ENCODE results near the gene PLS3. TPM values are rescaled to one million over a fixed set of nuclear protein-coding genes. Genes with fewer than 3 reads are reported as not detected.

The PLS3 gene
- total and polyA plus RNA-seq, 2 donors (not counting 3 experiments of a cell fraction or from before 2014, with no cell fraction given): 120 to 329 TPM

DNA sequence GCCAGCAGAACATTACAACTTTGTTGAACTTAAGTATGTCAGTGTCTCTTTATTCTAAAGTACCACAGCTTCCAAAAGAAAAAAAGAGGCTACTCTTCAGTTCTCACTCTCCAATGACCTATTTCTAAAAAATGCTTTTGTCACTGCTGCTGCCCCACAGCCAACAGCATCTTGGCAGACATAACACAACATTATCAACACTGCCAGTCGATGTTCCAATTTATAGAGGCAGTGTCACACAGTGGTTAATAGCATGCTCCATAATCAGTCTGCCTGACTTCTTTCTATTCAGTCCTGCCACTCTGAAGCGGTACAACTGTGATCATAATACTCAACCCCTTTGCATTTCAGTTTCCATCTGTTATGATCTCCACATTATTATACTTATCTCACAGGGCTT is 69.2 kb downstream of the PLS3 start:
- Histone ChIP-seq H3K27me3 (ENCODE audit: control insufficient read depth in 2 of 2, insufficient read depth in 2 of 2, low read length in 2 of 2) (no peaks in the 10 kb centered on the region), H2AFZ (ENCODE audit: low read depth, low read length) (no peak overlapping the region), H3K79me2 (ENCODE audit: control insufficient read depth, insufficient read depth, low read length) (peaks cover 24% of the 10 kb centered on the region), H3K9ac (replicated peaks; ENCODE audit: extremely low read depth, insufficient read depth, low read length) (no peak overlapping the region), H3K9me3 (replicated peaks; ENCODE audit: control insufficient read depth, insufficient read depth, low read length) (no peaks in the 10 kb centered on the region), H3K4me3 (replicated peaks in 1 of 3; ENCODE audit: insufficient read depth in 1 of 3, low read depth in 1 of 3, low read length in 3 of 3) (no peak overlapping the region), H3K4me1 (ENCODE audit: control insufficient read depth, extremely low read depth, insufficient read depth, low read length) (no peaks in the 10 kb centered on the region), H3K36me3 (ENCODE audit: control insufficient read depth in 2 of 2, extremely low read depth in 1 of 2, insufficient read depth in 2 of 2, low read length in 2 of 2) (peaks cover 2 to 12% of the 10 kb centered on the region in 2 experiments), H4K20me1 (replicated peaks; ENCODE audit: control insufficient read depth, extremely low read depth, insufficient read depth, low read length) (no peaks in the 10 kb centered on the region), H3K4me2 (ENCODE audit: insufficient read depth, low read length) (no peak overlapping the region), H3K9me1 (replicated peaks; ENCODE audit: control insufficient read depth, extremely low read depth, insufficient read depth, low read length) (no peaks in the 10 kb centered on the region), H3K27ac (ENCODE audit: insufficient read depth, low read depth, low read length) (no peak overlapping the region)
- intact Hi-C loops (cut with micrococcal nuclease) (no loop called here), dilution Hi-C loops (cut with MboI; ENCODE audit: extremely low pct_ligation_motif_present, low sequenced_read_pairs) (no loop called here)
- TF ChIP-seq POLR2A (IDR thresholded peaks at IDR 0.05; ENCODE audit: low read depth, low read length): no peak
- TF ChIP-seq POLR2AphosphoS5 (IDR thresholded peaks at IDR 0.05; ENCODE audit: insufficient read depth, low read depth, low read length): no peak
- no peak for TF ChIP-seq MYC (IDR thresholded peaks at IDR 0.05; ENCODE audit: low read depth, low read length)
- no peak for TF ChIP-seq EZH2 (IDR thresholded peaks at IDR 0.05; ENCODE audit: borderline replicate concordance, low read depth, low read length, severe bottlenecking)
- TF ChIP-seq GATA2 (IDR thresholded peaks at IDR 0.05; ENCODE audit: insufficient read depth, insufficient read length, low read depth, low read length): no peak
- TF ChIP-seq, protein P1, sequence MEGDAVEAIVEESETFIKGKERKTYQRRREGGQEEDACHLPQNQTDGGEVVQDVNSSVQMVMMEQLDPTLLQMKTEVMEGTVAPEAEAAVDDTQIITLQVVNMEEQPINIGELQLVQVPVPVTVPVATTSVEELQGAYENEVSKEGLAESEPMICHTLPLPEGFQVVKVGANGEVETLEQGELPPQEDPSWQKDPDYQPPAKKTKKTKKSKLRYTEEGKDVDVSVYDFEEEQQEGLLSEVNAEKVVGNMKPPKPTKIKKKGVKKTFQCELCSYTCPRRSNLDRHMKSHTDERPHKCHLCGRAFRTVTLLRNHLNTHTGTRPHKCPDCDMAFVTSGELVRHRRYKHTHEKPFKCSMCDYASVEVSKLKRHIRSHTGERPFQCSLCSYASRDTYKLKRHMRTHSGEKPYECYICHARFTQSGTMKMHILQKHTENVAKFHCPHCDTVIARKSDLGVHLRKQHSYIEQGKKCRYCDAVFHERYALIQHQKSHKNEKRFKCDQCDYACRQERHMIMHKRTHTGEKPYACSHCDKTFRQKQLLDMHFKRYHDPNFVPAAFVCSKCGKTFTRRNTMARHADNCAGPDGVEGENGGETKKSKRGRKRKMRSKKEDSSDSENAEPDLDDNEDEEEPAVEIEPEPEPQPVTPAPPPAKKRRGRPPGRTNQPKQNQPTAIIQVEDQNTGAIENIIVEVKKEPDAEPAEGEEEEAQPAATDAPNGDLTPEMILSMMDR (IDR thresholded peaks at IDR 0.05; ENCODE audit: extremely low read depth in 1 of 2, insufficient read depth in 1 of 2, low read depth in 1 of 2, low read length in 2 of 2): no peak
- TF ChIP-seq FOS (IDR thresholded peaks at IDR 0.05; ENCODE audit: borderline replicate concordance, insufficient read depth, low read length): no peak
- TF ChIP-seq, protein P2, sequence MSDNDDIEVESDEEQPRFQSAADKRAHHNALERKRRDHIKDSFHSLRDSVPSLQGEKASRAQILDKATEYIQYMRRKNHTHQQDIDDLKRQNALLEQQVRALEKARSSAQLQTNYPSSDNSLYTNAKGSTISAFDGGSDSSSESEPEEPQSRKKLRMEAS (IDR thresholded peaks at IDR 0.05; ENCODE audit: insufficient read depth, insufficient read length): no peak
- ChIA-PET CTCF (interaction anchor here (1.2 kb wide), 1 partner anchor 9 kb away, joined by 3 read pairs; no protein-coding TSS in a partner anchor), POLR2A (no interaction called here)
- DNase-seq (ENCODE audit: low read depth, low spot score) (no peak), FAIRE-seq (no peak)
- BruUV-seq (replicated peaks): no TSS peak
